K562 (cell line): Measurements from ENCODE around the gene TNIP1. TPM values are rescaled to one million over a fixed set of nuclear protein-coding genes. Genes with fewer than 3 reads are reported as not detected.

Experiments used
- ARID3A ChIP-seq: IDR thresholded peaks from 2 replicates; pipeline ENCODE4 v1.6.1; 2012; ENCODE audit warnings: low read depth, low read length, improper control_type of control experiment, borderline replicate concordance
- CREB1 ChIP-seq, 2 experiments: sonication (generic) in 1 of 2; formaldehyde crosslinking in 1 of 2; IDR thresholded peaks; 2 replicates each; pipeline versions ENCODE4 v1.6.1 to v1.8.0; 2012 to 2022; ENCODE audit warnings: inconsistent platforms in 1 of 2, mild to moderate bottlenecking in 1 of 2, missing genetic modification reagents in 1 of 2, moderate library complexity in 1 of 2
- ELK3 ChIP-seq: fragments of 450-650 bp; formaldehyde crosslinking; IDR thresholded peaks from 2 replicates; pipeline ENCODE4 v1.4.0; 2020; ENCODE audit warnings: mild to moderate bottlenecking
- GTF2E2 ChIP-seq: fragments of 200-800 bp; sonication (Bioruptor generic); IDR thresholded peaks from 2 replicates; pipeline ENCODE4 v1.6.1; 2016; ENCODE audit warnings: missing genetic modification characterization, missing compliant biosample characterization
- KLF16 ChIP-seq: IDR thresholded peaks from 2 replicates; pipeline ENCODE4 v1.6.1; 2016; ENCODE audit warnings: antibody characterized with exemption
- MIER1 ChIP-seq: fragments of 450-650 bp; IDR thresholded peaks from 2 replicates; pipeline ENCODE4 v1.6.1; 2016; ENCODE audit warnings: antibody characterized with exemption, mild to moderate bottlenecking, low read depth
- MTA3 ChIP-seq: fragments of 450-650 bp; formaldehyde crosslinking; IDR thresholded peaks from 2 replicates; pipeline ENCODE4 v1.6.1; 2017; ENCODE audit warnings: mild to moderate bottlenecking, borderline replicate concordance
- PATZ1 ChIP-seq: fragments of 250-450 bp; sonication (Bioruptor Pico); IDR thresholded peaks from 2 replicates; pipeline ENCODE4 v1.5.0; 2020; ENCODE audit warnings: mild to moderate bottlenecking, borderline replicate concordance
- PHF21A ChIP-seq: fragments of 450-650 bp; IDR thresholded peaks from 2 replicates; pipeline ENCODE4 v1.6.1; 2017; ENCODE audit warnings: low read depth, borderline replicate concordance
- POLR2H ChIP-seq: IDR thresholded peaks from 2 replicates; pipeline ENCODE4 v1.6.1; 2016; ENCODE audit warnings: missing genetic modification characterization, low read depth, mild to moderate bottlenecking, control low read depth, missing compliant biosample characterization, moderate library complexity
- RFX5 ChIP-seq: IDR thresholded peaks from 2 replicates; pipeline ENCODE4 v1.6.1; 2011; ENCODE audit warnings: low read depth, mild to moderate bottlenecking, improper control_type of control experiment, low read length
- STAT6 ChIP-seq: sonication (generic); formaldehyde crosslinking; IDR thresholded peaks from 2 replicates; pipeline ENCODE4 v1.8.1; 2023; ENCODE audit warnings: mild to moderate bottlenecking, missing genetic modification reagents
- TCF7L2 ChIP-seq: fragments of 150-350 bp; IDR thresholded peaks from 2 replicates; pipeline ENCODE4 v1.6.1; 2016; ENCODE audit warnings: low read depth, mild to moderate bottlenecking, low read length, moderate library complexity
- TRIM25 ChIP-seq: fragments of 450-650 bp; IDR thresholded peaks from 2 replicates; pipeline ENCODE4 v1.7.0; 2016; ENCODE audit warnings: borderline replicate concordance
- ZNF395 ChIP-seq: fragments of 200-800 bp; sonication (Bioruptor generic); IDR thresholded peaks from 2 replicates; pipeline ENCODE4 v1.6.1; 2017; ENCODE audit warnings: missing genetic modification characterization, missing compliant biosample characterization
- ZNF77 ChIP-seq: fragments of 250-450 bp; sonication (Bioruptor Pico); IDR thresholded peaks from 2 replicates; pipeline ENCODE4 v1.5.0; 2020
- polyA plus RNA-seq, 8 experiments: library from polyadenylated mRNA; depleted of rRNA in 4 of 8; stranded (reverse) in 5 of 8; unstranded in 3 of 8; fragments of >200 nt; fragmentation: Nextera tagmentation in 2 of 8; fragmentation: Illumina TruSeq in 1 of 8; extraction: Ambion mirVana in 2 of 8; extraction: Trizol in 1 of 8; gene quantifications; 2 replicates each; pipeline versions ENCODE4 v1.2.1 to v1.2.3, GENCODE V29; 2011 to 2014; ENCODE audit warnings: inconsistent platforms in 1 of 8, missing spikeins in 1 of 8
- total RNA-seq, 7 experiments: library from RNA; depleted of rRNA in 6 of 7; stranded (reverse); fragments of >200 nt in 6 of 7; fragmentation: Illumina TruSeq in 2 of 7; extraction: Trizol in 2 of 7; gene quantifications; 2 replicates each; pipeline versions ENCODE4 v1.2.1 to v1.2.3, GENCODE V29; 2011 to 2021; ENCODE audit warnings: low replicate concordance in 1 of 7

TNIP1 gene
- total and polyA plus RNA-seq, 9 of the 15 experiments (the other 6 are each of a cell fraction or from before 2014, with no cell fraction given): 0.46 to 41.0 (median 24.6) TPM

GRCh38 chr5:151101151-151101550 lies 20.3 kb upstream of the TNIP1 start (continued):
- TF ChIP-seq ARID3A: no peak
- TF ChIP-seq MTA3: no peak
- no peak for TF ChIP-seq PHF21A
- no peak for TF ChIP-seq MIER1
- no peak for TF ChIP-seq TRIM25
- TF ChIP-seq TCF7L2: no peak
- no peak for TF ChIP-seq ZNF77 (CRISPR knock-in tag)
- TF ChIP-seq ZNF395 (CRISPR knock-in tag): 0 out of 2 replicates have a peak, but pooled peaks have one; percentile 40
- TF ChIP-seq ELK3 (CRISPR knock-in tag): no peak
- TF ChIP-seq STAT6 (CRISPR knock-in tag): no peak
- TF ChIP-seq POLR2H: no peak
- no peak for TF ChIP-seq PATZ1 (CRISPR knock-in tag)
- no peak for TF ChIP-seq RFX5
- TF ChIP-seq KLF16: no peak
- TF ChIP-seq CREB1 (IDR thresholded peaks at IDR 0.05): no peak
- TF ChIP-seq CREB1 (CRISPR knock-in tag; IDR thresholded peaks at IDR 0.05): no peak
- TF ChIP-seq GTF2E2 (tag): no peak
